ENCODE data around the gene VPS37C. TPM values are rescaled to one million over a fixed set of nuclear protein-coding genes. Genes with fewer than 3 reads are reported as not detected.
A peak's percentile ranks its signal among the peaks of the same experiment; 100 is the strongest.

VPS37C gene
- total RNA-seq, 1 donor from 2014 or later, result 19.6 TPM

- Mint-ChIP-seq H3K27me3 (ENCODE audit: low read depth) (no peaks in the 10 kb centered on the region), H3K4me1 (ENCODE audit: low read depth) (peaks cover 6% of the 10 kb centered on the region), H3K36me3 (ENCODE audit: low read depth) (peaks cover 8% of the 10 kb centered on the region), H3K9me3 (ENCODE audit: low read depth) (no peaks in the 10 kb centered on the region), H3K4me3 (ENCODE audit: unreplicated experiment) (no peak overlapping the region), H3K27ac (ENCODE audit: unreplicated experiment) (no peak overlapping the region)
- no peak for DNase-seq (ENCODE audit: low spot score)
- TF ChIP-seq CTCF (IDR thresholded peaks at IDR 0.05), result no peak
These were observed 30.0 kb downstream of the VPS37C start for GRCh38 chr11:61131186-61131585.

DNA sequence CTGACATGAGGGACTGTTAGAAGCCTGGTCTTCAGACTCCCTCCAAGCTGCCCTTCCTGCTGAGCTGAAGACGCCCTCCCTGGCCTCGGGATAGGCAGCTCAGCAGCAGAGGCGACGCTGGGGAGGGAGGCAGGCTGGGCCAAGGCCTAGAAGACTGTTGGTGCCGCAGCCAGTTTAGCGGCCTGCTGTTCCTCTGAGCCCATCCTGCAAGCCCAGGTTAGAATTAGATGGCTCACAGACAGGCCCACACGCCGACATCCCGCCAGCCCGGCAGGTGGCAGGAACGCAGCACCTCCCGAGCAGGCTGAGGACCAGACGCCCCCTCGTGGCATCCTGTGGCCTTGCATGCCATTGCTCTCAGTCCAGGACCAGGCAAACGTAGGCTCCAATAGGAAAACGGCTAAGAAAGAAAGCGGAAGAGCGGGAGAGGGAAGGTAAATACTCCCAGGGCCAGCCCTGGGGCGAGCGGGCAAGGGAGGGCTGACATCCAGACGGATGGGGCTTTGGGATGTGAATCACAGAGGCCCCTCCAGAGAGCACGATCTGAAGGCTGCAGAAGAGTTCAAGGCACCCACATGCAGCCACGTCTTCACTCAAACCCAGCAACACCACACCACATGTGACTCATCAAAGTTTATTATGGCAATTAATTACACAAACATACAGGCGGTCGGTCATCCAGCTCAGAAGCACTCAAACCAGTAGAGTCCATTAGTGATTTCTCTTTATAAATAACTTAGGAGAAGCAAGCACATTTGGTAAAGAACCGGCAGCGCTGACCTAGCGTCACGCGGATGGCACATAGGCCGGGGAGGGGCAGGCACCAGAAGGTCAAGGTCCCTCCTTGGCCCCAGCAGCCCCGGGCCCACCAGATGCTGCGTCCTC lies 31.3 kb downstream of the VPS37C start:
- Mint-ChIP-seq H3K27me3 (ENCODE audit: low read depth) (no peaks in the 10 kb centered on the region), H3K36me3 (ENCODE audit: low read depth) (peaks cover 6% of the 10 kb centered on the region), H3K27ac (ENCODE audit: unreplicated experiment) (peak overlapping the region; percentile 23), H3K4me1 (ENCODE audit: low read depth) (peaks cover 6% of the 10 kb centered on the region), H3K9me3 (ENCODE audit: low read depth) (no peaks in the 10 kb centered on the region), H3K4me3 (ENCODE audit: unreplicated experiment) (peak overlapping the region; percentile 31)
- peak; percentile 100 for TF ChIP-seq CTCF (IDR thresholded peaks at IDR 0.05)
- DNase-seq (ENCODE audit: low spot score), result no peak

DNA sequence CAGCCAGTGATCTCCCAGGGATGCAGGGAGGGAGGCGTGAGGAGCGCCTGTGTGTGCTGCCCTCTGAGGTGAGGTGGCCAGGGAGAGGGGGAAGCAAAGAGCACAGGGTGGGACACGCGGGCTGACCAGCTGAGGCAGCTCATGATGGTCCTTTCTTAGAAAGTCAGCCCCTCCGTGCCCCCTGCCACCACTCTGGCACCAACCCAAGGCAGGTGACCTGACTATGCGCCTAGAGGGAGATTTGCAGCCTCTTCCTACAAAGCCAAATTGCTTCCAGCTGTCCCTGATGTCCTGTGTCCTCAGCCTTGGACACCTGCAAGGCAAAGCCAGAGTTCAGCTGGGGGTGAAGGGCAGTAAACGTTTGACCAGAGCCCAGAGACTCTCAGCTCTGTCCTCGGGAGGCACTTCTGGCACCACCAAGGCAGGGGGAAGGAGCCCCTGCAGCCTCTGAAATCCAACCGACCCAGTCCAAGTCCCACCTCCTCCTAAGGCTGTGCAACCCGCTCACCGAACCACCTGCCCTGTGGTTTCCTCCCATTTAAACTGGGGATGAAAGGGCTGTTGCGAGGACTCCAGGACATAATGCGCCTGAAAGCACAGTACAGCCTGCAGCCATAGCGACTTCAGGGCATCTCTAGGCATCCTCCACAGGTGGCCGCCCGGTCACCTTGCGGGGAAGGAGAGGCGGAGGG lies 32.1 kb downstream of the VPS37C start:
- no peaks in the 10 kb centered on the region for H3K27me3 Mint-ChIP-seq (ENCODE audit: low read depth)
- H3K36me3 Mint-ChIP-seq (ENCODE audit: low read depth), result peaks cover 3% of the 10 kb centered on the region
- no peak overlapping the region for H3K27ac Mint-ChIP-seq (ENCODE audit: unreplicated experiment)
- DNase-seq (ENCODE audit: low spot score), result no peak
- peaks cover 6% of the 10 kb centered on the region for H3K4me1 Mint-ChIP-seq (ENCODE audit: low read depth)
- H3K9me3 Mint-ChIP-seq (ENCODE audit: low read depth), result no peaks in the 10 kb centered on the region
- no peak overlapping the region for H3K4me3 Mint-ChIP-seq (ENCODE audit: unreplicated experiment)
- TF ChIP-seq CTCF (IDR thresholded peaks at IDR 0.05), result no peak

DNA sequence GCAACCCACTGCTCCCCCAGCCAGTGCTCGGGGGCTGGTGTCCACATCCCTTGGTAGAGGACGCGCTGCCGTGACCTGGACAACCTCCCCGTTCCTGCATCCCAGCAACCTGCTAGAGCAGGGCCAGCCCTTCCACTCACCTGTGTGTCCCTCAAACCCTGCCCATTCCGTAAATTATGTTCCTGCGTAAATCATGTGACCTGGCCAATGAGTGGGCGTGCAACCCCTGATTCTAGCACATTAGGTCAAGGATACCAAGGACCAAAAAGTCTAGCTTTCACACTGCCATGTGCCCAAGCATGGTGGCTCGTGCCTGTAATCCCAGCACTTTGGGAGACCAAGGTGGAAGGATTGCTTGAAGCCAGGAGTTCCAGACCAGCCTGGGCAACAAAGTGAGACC lies 33.2 kb downstream of the VPS37C start:
- no peak for TF ChIP-seq CTCF (IDR thresholded peaks at IDR 0.05)
- no peak overlapping the region for H3K27ac Mint-ChIP-seq (ENCODE audit: unreplicated experiment)
- peaks cover under 1% of the 10 kb centered on the region for H3K36me3 Mint-ChIP-seq (ENCODE audit: low read depth)
- DNase-seq (ENCODE audit: low spot score), result no peak
- H3K4me3 Mint-ChIP-seq (ENCODE audit: unreplicated experiment), result no peak overlapping the region
- H3K9me3 Mint-ChIP-seq (ENCODE audit: low read depth), result no peaks in the 10 kb centered on the region
- H3K4me1 Mint-ChIP-seq (ENCODE audit: low read depth), result peaks cover 6% of the 10 kb centered on the region
- no peaks in the 10 kb centered on the region for H3K27me3 Mint-ChIP-seq (ENCODE audit: low read depth)

- peak; percentile 6 for TF ChIP-seq CTCF (IDR thresholded peaks at IDR 0.05)
- DNase-seq (ENCODE audit: low spot score), result no peak
- Mint-ChIP-seq H3K27ac (ENCODE audit: unreplicated experiment) (no peak overlapping the region), H3K4me1 (ENCODE audit: low read depth) (peaks cover 6% of the 10 kb centered on the region), H3K36me3 (ENCODE audit: low read depth) (no peaks in the 10 kb centered on the region), H3K27me3 (ENCODE audit: low read depth) (no peaks in the 10 kb centered on the region), H3K4me3 (ENCODE audit: unreplicated experiment) (no peak overlapping the region), H3K9me3 (ENCODE audit: low read depth) (no peaks in the 10 kb centered on the region)
These were observed 35.0 kb downstream of the VPS37C start for GRCh38 chr11:61126256-61126655.

Data from chondrocyte (in vitro differentiated cells).